A673 (cell line): ENCODE data around the gene CAMK1D. TPM values are rescaled to one million over a fixed set of nuclear protein-coding genes. Genes with fewer than 3 reads are reported as not detected.
A peak's percentile ranks its signal among the peaks of the same experiment; 100 is the strongest.

Source experiments
- BruUV-seq: library from RNA; stranded (reverse); fragments of 400-500 nt; replicated peaks from 2 replicates; lab custom pipeline; 2021; lab: Mats Ljungman, UMichigan
- CTCF ChIA-PET: fragments of 300-600 bp; sonication (Branson Sonifier 250); formaldehyde crosslinking; loops from one replicate; lab custom pipeline; 2022; ENCODE audit warnings: antibody characterized with exemption; lab: Charles Lee
- POLR2A ChIA-PET: fragments of 300-600 bp; sonication (Branson Sonifier 250); formaldehyde crosslinking; loops from one replicate; lab custom pipeline; 2022; ENCODE audit warnings: antibody characterized with exemption; ENCODE audit not compliant: low non-redundant PET; lab: Charles Lee
- DNase-seq: peaks from one replicate; pipeline ENCODE4 v3.0.0-alpha.2; 2015; ENCODE audit warnings: low spot score
- H3K27ac ChIP-seq: fragments of 200-600 bp; sonication (generic); 2 replicates; pipeline ENCODE4 v1.5.1; 2016; ENCODE audit warnings: mixed run types, low read depth, mild to moderate bottlenecking, mixed read lengths, antibody characterized with exemption, low read length; ENCODE audit not compliant: poor library complexity, severe bottlenecking
- H3K27me3 ChIP-seq: fragments of 200-600 bp; sonication (generic); replicated peaks from 2 replicates; pipeline ENCODE4 v1.6.1; 2017; ENCODE audit warnings: mixed run types, low read depth, mild to moderate bottlenecking, mixed read lengths, antibody characterized with exemption, low read length; ENCODE audit not compliant: insufficient read depth, poor library complexity
- H3K36me3 ChIP-seq: fragments of 200-600 bp; sonication (generic); 2 replicates; pipeline ENCODE4 v1.6.1; 2016; ENCODE audit warnings: mixed run types, mild to moderate bottlenecking, mixed read lengths, antibody characterized with exemption, low read length; ENCODE audit not compliant: insufficient read depth, poor library complexity, severe bottlenecking
- H3K4me1 ChIP-seq: fragments of 200-600 bp; sonication (generic); 2 replicates; pipeline ENCODE4 v1.6.1; 2017; ENCODE audit warnings: mixed run types, mild to moderate bottlenecking, mixed read lengths, antibody characterized with exemption, low read length; ENCODE audit not compliant: insufficient read depth, poor library complexity, severe bottlenecking
- H3K4me3 ChIP-seq: fragments of 200-600 bp; sonication (generic); 2 replicates; pipeline ENCODE4 v1.5.1; 2016; ENCODE audit warnings: low read depth, mixed run types, mild to moderate bottlenecking, mixed read lengths, low read length; ENCODE audit not compliant: poor library complexity, severe bottlenecking
- H3K9me3 ChIP-seq: fragments of 200-600 bp; sonication (generic); 2 replicates; pipeline ENCODE4 v1.6.1; 2016; ENCODE audit warnings: mixed run types, low read depth, mild to moderate bottlenecking, mixed read lengths, antibody characterized with exemption, low read length; ENCODE audit not compliant: poor library complexity, severe bottlenecking
- EZH2 ChIP-seq: fragments of 200-600 bp; sonication (generic); IDR thresholded peaks from 2 replicates; pipeline ENCODE4 v1.6.1; 2017; ENCODE audit warnings: borderline replicate concordance, low read depth, mild to moderate bottlenecking, mixed read lengths, antibody characterized with exemption, low read length; ENCODE audit not compliant: poor library complexity, severe bottlenecking
- intact Hi-C: fragments of 100-400 bp; cut with micrococcal nuclease; formaldehyde crosslinking; loops from one replicate; pipeline ENCODE4 v1.10.0; 2022; ENCODE audit not compliant: unreplicated experiment
- total RNA-seq: library from RNA; stranded (reverse); gene quantifications from 2 replicates; pipeline ENCODE4 v1.2.3, GENCODE V29; 2021
- TF ChIP-seq, protein P1 (sequence below): fragments of 300-800, 200-600 bp; sonication (generic); conservative IDR thresholded peaks from 2 replicates; pipeline ENCODE4 v1.5.1; 2017; ENCODE audit warnings: low read depth, mild to moderate bottlenecking, antibody characterized with exemption, low read length, moderate library complexity, mixed read lengths

CAMK1D gene
- total RNA-seq, 1 experiment from 2014 or later: 23.7 TPM

DNA sequence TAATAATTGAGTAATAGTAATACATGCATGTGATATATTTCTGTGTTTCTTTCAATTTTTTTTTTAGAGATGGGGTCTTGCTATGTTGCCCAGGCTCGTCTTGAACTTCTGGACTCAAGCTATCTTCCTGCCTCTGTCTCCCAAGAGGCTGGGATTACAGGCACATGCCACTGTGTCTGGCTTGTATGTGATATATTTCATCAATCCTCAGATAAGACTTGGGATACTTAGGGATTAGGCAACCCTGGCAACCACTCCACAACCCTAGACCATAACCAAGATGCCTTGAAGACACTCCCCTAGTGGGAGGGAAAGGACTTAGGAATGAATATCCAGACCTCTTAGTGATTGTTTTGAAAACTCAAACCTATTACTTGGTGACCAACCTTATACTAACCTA, 497.4 kb downstream of the CAMK1D start:
- peaks cover 5% of the 10 kb centered on the region for H3K4me1 ChIP-seq

DNA sequence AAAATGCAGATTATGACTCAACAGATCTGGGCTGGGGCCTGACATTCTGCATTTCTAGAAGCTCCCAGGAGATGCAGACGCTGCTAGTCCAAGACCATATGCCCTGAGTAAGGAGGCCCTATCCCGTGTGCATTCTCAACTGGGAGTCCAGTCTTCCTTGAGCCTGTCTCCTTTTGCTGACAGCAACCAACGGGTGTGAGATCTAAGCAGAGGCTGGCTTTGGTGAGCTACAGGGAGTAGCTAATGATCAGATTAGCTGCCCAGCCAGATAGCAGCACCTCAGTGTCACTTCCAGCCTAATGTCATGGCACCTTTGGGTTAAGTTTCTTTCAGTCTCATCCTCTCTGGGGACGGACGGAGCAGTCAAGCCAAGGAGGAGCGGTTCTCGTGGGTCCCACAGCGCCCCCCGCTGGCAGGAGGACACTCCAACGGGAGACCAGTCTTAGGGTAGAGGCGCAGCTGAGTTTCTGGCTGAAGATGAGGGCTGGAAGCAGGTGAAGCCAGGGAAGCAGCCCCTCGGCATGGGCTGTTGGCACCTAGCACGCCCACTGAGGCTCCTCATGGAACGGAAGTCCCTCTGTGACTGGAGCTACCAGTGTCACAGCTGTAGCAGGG, 498.1 kb downstream of the CAMK1D start:
- H3K4me1 ChIP-seq: peaks cover 5% of the 10 kb centered on the region
- POLR2A ChIA-PET: no interaction called here
- no peak for TF ChIP-seq EZH2
- TF ChIP-seq, protein P1, sequence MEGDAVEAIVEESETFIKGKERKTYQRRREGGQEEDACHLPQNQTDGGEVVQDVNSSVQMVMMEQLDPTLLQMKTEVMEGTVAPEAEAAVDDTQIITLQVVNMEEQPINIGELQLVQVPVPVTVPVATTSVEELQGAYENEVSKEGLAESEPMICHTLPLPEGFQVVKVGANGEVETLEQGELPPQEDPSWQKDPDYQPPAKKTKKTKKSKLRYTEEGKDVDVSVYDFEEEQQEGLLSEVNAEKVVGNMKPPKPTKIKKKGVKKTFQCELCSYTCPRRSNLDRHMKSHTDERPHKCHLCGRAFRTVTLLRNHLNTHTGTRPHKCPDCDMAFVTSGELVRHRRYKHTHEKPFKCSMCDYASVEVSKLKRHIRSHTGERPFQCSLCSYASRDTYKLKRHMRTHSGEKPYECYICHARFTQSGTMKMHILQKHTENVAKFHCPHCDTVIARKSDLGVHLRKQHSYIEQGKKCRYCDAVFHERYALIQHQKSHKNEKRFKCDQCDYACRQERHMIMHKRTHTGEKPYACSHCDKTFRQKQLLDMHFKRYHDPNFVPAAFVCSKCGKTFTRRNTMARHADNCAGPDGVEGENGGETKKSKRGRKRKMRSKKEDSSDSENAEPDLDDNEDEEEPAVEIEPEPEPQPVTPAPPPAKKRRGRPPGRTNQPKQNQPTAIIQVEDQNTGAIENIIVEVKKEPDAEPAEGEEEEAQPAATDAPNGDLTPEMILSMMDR: peak; percentile 74
- H3K36me3 ChIP-seq: no peaks in the 10 kb centered on the region
- DNase-seq: peak; percentile 67
- no TSS peak for BruUV-seq
- no peak overlapping the region for H3K4me3 ChIP-seq
- intact Hi-C loops: no loop called here
- no peaks in the 10 kb centered on the region for H3K27me3 ChIP-seq
- CTCF ChIA-PET: interaction anchor here (0.5 kb wide), 1 partner anchor 79 kb away, joined by 3 read pairs; no protein-coding TSS in a partner anchor
- no peak overlapping the region for H3K27ac ChIP-seq
- H3K9me3 ChIP-seq: no peaks in the 10 kb centered on the region

More for the DNA sequence above, 497.4 kb downstream of the CAMK1D start:
- BruUV-seq: no TSS peak
- ChIA-PET CTCF (no interaction called here), POLR2A (no interaction called here)
- DNase-seq: no peak
- Histone ChIP-seq H3K27me3 (no peaks in the 10 kb centered on the region), H3K36me3 (no peaks in the 10 kb centered on the region), H3K27ac (no peak overlapping the region), H3K4me3 (no peak overlapping the region), H3K9me3 (no peaks in the 10 kb centered on the region)
- no peak for TF ChIP-seq EZH2
- TF ChIP-seq, protein P1: no peak
- intact Hi-C loops: no loop called here

DNA sequence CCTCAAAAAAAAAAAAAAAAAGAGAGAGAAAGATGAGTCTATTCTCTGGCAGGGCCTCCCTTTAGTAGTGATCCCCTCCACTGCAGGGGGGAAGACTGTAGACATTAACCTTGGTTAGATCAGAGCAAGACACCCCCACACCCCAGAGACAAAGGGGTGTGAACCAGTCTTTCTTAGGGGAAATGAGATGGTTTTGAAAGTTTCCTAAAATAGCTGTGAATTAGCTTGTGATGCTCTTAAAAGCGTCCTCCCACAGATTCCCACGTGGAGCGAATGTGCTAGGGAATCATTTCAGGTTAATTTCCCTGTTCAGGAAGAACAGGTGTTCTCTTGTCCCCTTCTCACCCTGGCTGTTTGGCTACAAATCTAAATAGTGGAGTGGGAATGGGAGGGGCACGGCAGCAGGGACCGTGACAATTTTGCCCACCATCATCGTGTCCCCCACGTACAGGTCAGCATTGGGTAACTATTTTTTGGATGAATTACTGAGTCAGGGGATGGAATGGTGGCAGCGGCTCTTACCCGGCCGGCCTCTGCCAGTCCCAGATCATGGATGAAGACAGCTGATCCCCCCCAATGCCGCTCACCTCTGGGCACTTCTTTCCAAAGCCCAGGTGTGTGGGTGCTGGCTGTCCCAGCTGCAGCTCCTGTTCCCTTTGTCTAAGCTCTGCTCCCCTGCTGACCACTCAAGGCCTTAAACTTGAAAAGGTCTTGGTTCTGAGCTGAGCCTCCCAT, 499.3 kb downstream of the CAMK1D start:
- CTCF ChIA-PET: no interaction called here
- TF ChIP-seq, protein P1: no peak
- TF ChIP-seq EZH2: no peak
- no peak overlapping the region for H3K4me3 ChIP-seq
- H3K9me3 ChIP-seq: no peaks in the 10 kb centered on the region
- POLR2A ChIA-PET: no interaction called here
- DNase-seq: no peak
- peaks cover 5% of the 10 kb centered on the region for H3K4me1 ChIP-seq
- intact Hi-C loops: no loop called here
- no TSS peak for BruUV-seq
- no peaks in the 10 kb centered on the region for H3K27me3 ChIP-seq
- H3K36me3 ChIP-seq: no peaks in the 10 kb centered on the region
- H3K27ac ChIP-seq: no peak overlapping the region
